Testis (tissue), 3 donors: ENCODE results near the gene C17orf75. TPM values are rescaled to one million over a fixed set of nuclear protein-coding genes. Genes with fewer than 3 reads are reported as not detected.

Experiments
- DNase-seq: peaks from one replicate; pipeline ENCODE4 v3.0.0-alpha.2; 2019
- H3K27ac ChIP-seq, 2 donors: fragments of 200-600 bp; sonication (generic); one replicate each; pipeline ENCODE4 v1.5.1; 2019
- H3K27me3 ChIP-seq: fragments of 200-600 bp; sonication (generic); one replicate; pipeline ENCODE4 v1.5.1; 2019
- H3K36me3 ChIP-seq: fragments of 200-600 bp; sonication (generic); one replicate; pipeline ENCODE4 v1.5.1; 2017; ENCODE audit warnings: low read depth; ENCODE audit errors: missing control alignments
- H3K4me1 ChIP-seq: fragments of 200-600 bp; sonication (generic); one replicate; pipeline ENCODE4 v1.5.1; 2019
- H3K4me3 ChIP-seq, 2 donors: fragments of 200-600 bp; sonication (generic); one replicate each; pipeline ENCODE4 v1.5.1; 2017 to 2019
- H3K9me3 ChIP-seq: fragments of 200-600 bp; sonication (generic); one replicate; pipeline ENCODE4 v1.5.1; 2017
- CTCF ChIP-seq, 3 experiments: fragments of 450-650 bp in 2 of 3; fragments of 200-600 bp in 1 of 3; sonication (generic) in 1 of 3; IDR thresholded peaks; one replicate each; pipeline ENCODE4 v1.5.1; 2016 to 2019; ENCODE audit warnings: antibody characterized with exemption in 3 of 3, mild to moderate bottlenecking in 2 of 3, moderate library complexity in 1 of 3
- POLR2A ChIP-seq: fragments of 450-650 bp; IDR thresholded peaks from one replicate; pipeline ENCODE4 v1.6.1; 2017; ENCODE audit warnings: antibody characterized with exemption, mild to moderate bottlenecking, moderate library complexity
- WGBS, 2 donors: methylation state at CpG; one replicate each; pipeline ENCODE4 v1.1.5; 2018; 5-methylcytosine and 5-hydroxymethylcytosine counted together
- intact Hi-C: fragments of 100-400 bp; cut with DNase I; formaldehyde crosslinking; loops from one replicate; pipeline ENCODE4 v1.15.1; 2023; ENCODE audit warnings: low total_unique reads
- polyA plus RNA-seq: library from polyadenylated mRNA; stranded (reverse); fragments of 350-450 nt; fragmentation: Illumina TruSeq; extraction: RNeasy Lipid Tissue Mini Kit (QIAGEN cat#74804); gene quantifications from one replicate; pipeline ENCODE4 v1.2.3, GENCODE V29; 2014; ENCODE audit warnings: low read depth, low replicate concordance; ENCODE audit not compliant: insufficient read depth
- total RNA-seq, 2 donors: library from RNA; depleted of rRNA; stranded (reverse); fragments of >200 nt; gene quantifications; one replicate each; pipeline ENCODE4 v1.2.3, GENCODE V29; 2016

C17orf75 gene
- total and polyA plus RNA-seq, 3 donors from 2014 or later = 27.4 to 39.7 (median 30.8) TPM

GRCh38 chr17:32350666-32351418 is 8.9 kb upstream of the C17orf75 start:
- TF ChIP-seq CTCF (IDR thresholded peaks at IDR 0.05) (no peak), POLR2A (no peak)
- intact Hi-C loops = no loop called here
- H3K27ac ChIP-seq = peak overlapping the region; percentile 98 to 99
- peak overlapping the region; percentile 68 to 100 for H3K4me3 ChIP-seq
- H3K9me3 ChIP-seq = no peaks in the 10 kb centered on the region
- WGBS, 2 donors = 0% methylated on average over 20 of the region's 20 CpGs
- no peaks in the 10 kb centered on the region for H3K36me3 ChIP-seq
- peak; percentile 47 for DNase-seq
- peaks cover 27% of the 10 kb centered on the region for H3K4me1 ChIP-seq
- no peaks in the 10 kb centered on the region for H3K27me3 ChIP-seq

GRCh38 chr17:32349854-32350665 is 8.1 kb upstream of the C17orf75 start, which contains the start of gene ZNF207:
Gene ZNF207 (plus strand): TSS chr17:32350157. CDS start chr17:32350286, 129 bp downstream.
- Histone ChIP-seq H3K9me3 (no peaks in the 10 kb centered on the region), H3K27ac (peak within 1 kb of the TSS; percentile 98 to 99), H3K4me3 (peak within 1 kb of the TSS; percentile 68 to 100), H3K36me3 (no peaks in the 10 kb centered on the region), H3K4me1 (peaks cover 19% of the 10 kb centered on the region), H3K27me3 (no peaks in the 10 kb centered on the region)
- 0 to 1% methylated on average over 46 to 47 of the region's 47 CpGs for WGBS, 2 donors
- DNase-seq = peak; percentile 97
- TF ChIP-seq POLR2A (peak; percentile 79), CTCF (IDR thresholded peaks at IDR 0.05) (no peak)
- intact Hi-C loops = no loop called here

GRCh38 chr17:32349503-32349853 is 7.5 kb upstream of the C17orf75 start:
- TF ChIP-seq POLR2A (no peak), CTCF (IDR thresholded peaks at IDR 0.05) (no peak)
- peak; percentile 38 for DNase-seq
- Histone ChIP-seq H3K27ac (peak overlapping the region; percentile 98 to 99), H3K4me1 (peaks cover 13% of the 10 kb centered on the region), H3K9me3 (no peaks in the 10 kb centered on the region), H3K36me3 (no peaks in the 10 kb centered on the region), H3K4me3 (peak overlapping the region; percentile 68 to 100), H3K27me3 (no peaks in the 10 kb centered on the region)
- 13% methylated on average over 15 of the region's 15 CpGs for WGBS, 2 donors
- intact Hi-C loops = no loop called here

- Histone ChIP-seq H3K4me3 (no peak overlapping the region), H3K36me3 (no peaks in the 10 kb centered on the region), H3K27me3 (no peaks in the 10 kb centered on the region), H3K27ac (no peak overlapping the region), H3K9me3 (no peaks in the 10 kb centered on the region), H3K4me1 (peaks cover 6% of the 10 kb centered on the region)
- TF ChIP-seq POLR2A = no peak
- intact Hi-C loops = no loop called here
- WGBS, 2 donors = 87 to 90% methylated on average over 2 of the region's 2 CpGs
- no peak for DNase-seq
Measured at GRCh38 chr17:32348483-32348800, 6.5 kb upstream of the C17orf75 start.

- TF ChIP-seq POLR2A (no peak), CTCF (IDR thresholded peaks at IDR 0.05) (no peak)
- no peaks in the 10 kb centered on the region for H3K27me3 ChIP-seq
- DNase-seq = no peak
- H3K36me3 ChIP-seq = no peaks in the 10 kb centered on the region
- WGBS, 2 donors = 81 to 85% methylated on average over 11 of the region's 11 CpGs
- intact Hi-C loops = no loop called here
- H3K9me3 ChIP-seq = no peaks in the 10 kb centered on the region
- H3K4me3 ChIP-seq = no peak overlapping the region
- no peak overlapping the region for H3K27ac ChIP-seq
- H3K4me1 ChIP-seq = peaks cover 3% of the 10 kb centered on the region
Measured at GRCh38 chr17:32345951-32346600, 4.1 kb upstream of the C17orf75 start.
